Vagina (tissue), 2 donors: ENCODE measurements around the gene ARID1A.

Experiments
- POLR2A ChIP-seq, 2 donors: fragments of 450-650 bp; IDR thresholded peaks; one replicate each; pipeline ENCODE4 v1.6.1; 2017; ENCODE audit warnings: antibody characterized with exemption in 2 of 2, mild to moderate bottlenecking in 2 of 2, moderate library complexity in 2 of 2
- POLR2AphosphoS5 ChIP-seq, 2 donors: sonication (generic); formaldehyde crosslinking; IDR thresholded peaks; one replicate each; pipeline ENCODE4 v1.9.0; 2017; ENCODE audit warnings: antibody characterized with exemption in 2 of 2, mild to moderate bottlenecking in 2 of 2, low read depth in 1 of 2; ENCODE audit not compliant: insufficient read depth in 1 of 2
- TF ChIP-seq, protein P1 (sequence below), 3 experiments: fragments of 450-650 bp in 2 of 3; fragments of 200-600 bp in 1 of 3; sonication (generic) in 1 of 3; IDR thresholded peaks; one replicate each; pipeline ENCODE4 v1.5.1; 2017 to 2019; ENCODE audit warnings: antibody characterized with exemption in 3 of 3, mild to moderate bottlenecking in 2 of 3, moderate library complexity in 2 of 3

DNA sequence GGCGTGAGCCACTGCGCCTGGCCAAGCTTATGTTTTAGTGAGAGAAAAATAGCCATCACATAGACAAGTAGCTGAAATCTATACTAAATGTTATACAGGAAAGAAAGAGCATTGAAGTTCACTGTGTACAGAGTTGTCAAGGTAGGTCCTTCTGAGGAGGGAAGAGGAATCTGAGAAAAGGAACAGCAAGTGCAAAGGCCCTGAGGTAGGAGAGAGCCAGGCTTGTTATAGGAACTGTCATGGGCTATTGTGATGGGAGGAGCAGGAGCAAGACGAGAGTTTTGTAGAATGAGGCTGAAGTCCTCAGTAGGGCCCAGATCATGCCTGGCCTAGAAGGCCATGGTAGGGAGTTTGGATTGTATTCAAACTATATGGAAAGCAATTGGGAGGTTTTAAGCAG is 135.2 kb downstream of the ARID1A start:
- TF ChIP-seq POLR2AphosphoS5 (IDR thresholded peaks at IDR 0.05; ENCODE audit: insufficient read depth in 1 of 2, low read depth in 1 of 2) (no peak), POLR2A (IDR thresholded peaks at IDR 0.05) (no peak)
- TF ChIP-seq, protein P1, sequence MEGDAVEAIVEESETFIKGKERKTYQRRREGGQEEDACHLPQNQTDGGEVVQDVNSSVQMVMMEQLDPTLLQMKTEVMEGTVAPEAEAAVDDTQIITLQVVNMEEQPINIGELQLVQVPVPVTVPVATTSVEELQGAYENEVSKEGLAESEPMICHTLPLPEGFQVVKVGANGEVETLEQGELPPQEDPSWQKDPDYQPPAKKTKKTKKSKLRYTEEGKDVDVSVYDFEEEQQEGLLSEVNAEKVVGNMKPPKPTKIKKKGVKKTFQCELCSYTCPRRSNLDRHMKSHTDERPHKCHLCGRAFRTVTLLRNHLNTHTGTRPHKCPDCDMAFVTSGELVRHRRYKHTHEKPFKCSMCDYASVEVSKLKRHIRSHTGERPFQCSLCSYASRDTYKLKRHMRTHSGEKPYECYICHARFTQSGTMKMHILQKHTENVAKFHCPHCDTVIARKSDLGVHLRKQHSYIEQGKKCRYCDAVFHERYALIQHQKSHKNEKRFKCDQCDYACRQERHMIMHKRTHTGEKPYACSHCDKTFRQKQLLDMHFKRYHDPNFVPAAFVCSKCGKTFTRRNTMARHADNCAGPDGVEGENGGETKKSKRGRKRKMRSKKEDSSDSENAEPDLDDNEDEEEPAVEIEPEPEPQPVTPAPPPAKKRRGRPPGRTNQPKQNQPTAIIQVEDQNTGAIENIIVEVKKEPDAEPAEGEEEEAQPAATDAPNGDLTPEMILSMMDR (IDR thresholded peaks at IDR 0.05), result no peak
